Coronary artery (tissue), 2 donors: ENCODE measurements around the gene ZNF497.
A peak's percentile ranks its signal among the peaks of the same experiment; 100 is the strongest.
"Not testable (repeated sequence)": the region's sequence is repeated elsewhere in the genome, so short reads cannot be mapped to it uniquely, and the experiment has no call there.

Experiments used
- DNase-seq: peaks from one replicate; pipeline ENCODE4 v3.0.0-alpha.2; 2017; ENCODE audit warnings: low spot score
- H3K27ac ChIP-seq, 2 donors: fragments of 200-600 bp; sonication (generic); one replicate each; pipeline ENCODE4 v1.5.1; 2016 to 2019
- H3K4me3 ChIP-seq: fragments of 200-600 bp; sonication (generic); 2 replicates; pipeline ENCODE4 v1.5.1; 2016; ENCODE audit warnings: mild to moderate bottlenecking, moderate library complexity
- CTCF ChIP-seq: fragments of 200-600 bp; sonication (generic); IDR thresholded peaks from one replicate; pipeline ENCODE4 v1.5.1; 2019; ENCODE audit warnings: antibody characterized with exemption

Gene ZNF497

GRCh38 chr19:58352760-58353671 is 9.5 kb downstream of the ZNF497 start, which contains the start of gene A1BG:
Gene A1BG (minus strand): TSS chr19:58353492. CDS start chr19:58353437, 55 bp downstream.
- no peak for TF ChIP-seq CTCF
- H3K4me3 ChIP-seq, result no peak within 1 kb of the TSS
- no peak within 1 kb of the TSS for H3K27ac ChIP-seq
- DNase-seq, result no peak

- TF ChIP-seq CTCF, result no peak
- H3K27ac ChIP-seq, result no peak overlapping the region
- DNase-seq, result no peak
- H3K4me3 ChIP-seq, result no peak overlapping the region
These were observed 10.4 kb downstream of the ZNF497 start for GRCh38 chr19:58351990-58352755.

- no peak for TF ChIP-seq CTCF
- DNase-seq, result no peak
- no peak overlapping the region for H3K27ac ChIP-seq
- H3K4me3 ChIP-seq, result no peak overlapping the region
These were observed 11.0 kb downstream of the ZNF497 start for GRCh38 chr19:58351558-58351878.

GRCh38 chr19:58350871-58351557 is 11.5 kb downstream of the ZNF497 start:
- Histone ChIP-seq H3K4me3 (peak overlapping the region; percentile 18), H3K27ac (no peak overlapping the region)
- TF ChIP-seq CTCF, result no peak
- no peak for DNase-seq

GRCh38 chr19:58350001-58350861 is 12.3 kb downstream of the ZNF497 start:
- Histone ChIP-seq H3K4me3 (peak overlapping the region; percentile 18), H3K27ac (no peak overlapping the region)
- DNase-seq, result no peak
- TF ChIP-seq CTCF, result no peak

- no peak for TF ChIP-seq CTCF
- no peak overlapping the region for H3K27ac ChIP-seq
- peak overlapping the region; percentile 18 for H3K4me3 ChIP-seq
- no peak for DNase-seq
These were observed 13.0 kb downstream of the ZNF497 start for GRCh38 chr19:58349590-58349989.

GRCh38 chr19:58348080-58348479 is 14.5 kb downstream of the ZNF497 start:
- not testable (repeated sequence) for DNase-seq
- H3K27ac ChIP-seq, result peak overlapping the region; percentile 67 to 95
- H3K4me3 ChIP-seq, result peak overlapping the region; percentile 86
